NCI-H1436 treated with DMSO at 0.1 percent for 48 hours (cell line): ENCODE results near the gene MTERF1.
"Not testable (repeated sequence)": the region's sequence is repeated elsewhere in the genome, so short reads cannot be mapped to it uniquely, and the experiment has no call there.

Source experiments
- DNase-seq: peaks from one replicate; lab custom pipeline; 2025; lab: John Stamatoyannopoulos, UW

Gene MTERF1

DNA sequence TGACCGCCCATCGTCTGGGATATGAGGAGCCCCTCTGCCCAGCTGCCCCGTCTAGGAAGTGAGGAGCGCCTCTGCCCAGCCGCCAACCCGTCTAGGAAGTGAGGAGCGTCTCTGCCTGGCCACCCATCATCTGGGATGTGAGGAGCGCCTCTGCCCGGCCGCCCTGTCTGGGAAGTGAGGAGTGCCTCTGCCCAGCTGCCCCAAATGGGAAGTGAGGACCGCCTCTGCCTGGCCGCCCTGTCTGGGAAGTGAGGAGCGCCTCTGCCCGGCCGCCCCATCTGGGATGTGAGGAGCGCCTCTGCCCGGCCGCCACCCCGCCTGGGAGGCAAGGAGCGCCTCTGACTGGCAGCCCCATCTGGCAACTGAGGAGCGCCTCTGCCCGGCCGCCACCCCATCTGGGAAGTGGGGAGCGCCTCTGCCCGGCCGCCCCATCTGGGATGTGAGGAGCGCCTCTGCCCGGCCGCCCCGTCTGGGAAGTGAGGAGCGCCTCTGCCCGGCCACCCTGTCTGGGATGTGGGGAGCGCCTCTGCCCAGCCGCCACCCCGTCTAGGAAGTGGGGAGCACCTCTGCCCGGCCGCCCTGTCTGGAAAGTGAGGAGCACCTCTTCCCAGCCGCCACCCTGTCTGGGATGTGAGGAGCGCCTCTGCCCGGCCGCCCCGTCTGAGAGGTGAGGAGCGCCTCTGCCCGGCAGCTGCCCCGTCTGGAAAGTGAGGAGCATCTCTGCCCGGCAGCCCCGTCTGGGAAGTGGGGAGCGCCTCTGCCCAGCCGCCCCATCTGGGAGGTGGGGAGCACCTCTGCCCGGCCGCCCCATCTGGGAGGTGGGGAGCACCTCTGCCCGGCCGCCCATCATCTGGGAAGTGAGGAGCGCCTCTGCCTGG, 7.1 kb upstream of the MTERF1 start:
- DNase-seq: not testable (repeated sequence)

- DNase-seq: no peak
Measured at GRCh38 chr7:91883676-91884362, 3.3 kb upstream of the MTERF1 start.

GRCh38 chr7:91880016-91880412, 488 bp downstream of the MTERF1 start:
- DNase-seq: no peak

DNA sequence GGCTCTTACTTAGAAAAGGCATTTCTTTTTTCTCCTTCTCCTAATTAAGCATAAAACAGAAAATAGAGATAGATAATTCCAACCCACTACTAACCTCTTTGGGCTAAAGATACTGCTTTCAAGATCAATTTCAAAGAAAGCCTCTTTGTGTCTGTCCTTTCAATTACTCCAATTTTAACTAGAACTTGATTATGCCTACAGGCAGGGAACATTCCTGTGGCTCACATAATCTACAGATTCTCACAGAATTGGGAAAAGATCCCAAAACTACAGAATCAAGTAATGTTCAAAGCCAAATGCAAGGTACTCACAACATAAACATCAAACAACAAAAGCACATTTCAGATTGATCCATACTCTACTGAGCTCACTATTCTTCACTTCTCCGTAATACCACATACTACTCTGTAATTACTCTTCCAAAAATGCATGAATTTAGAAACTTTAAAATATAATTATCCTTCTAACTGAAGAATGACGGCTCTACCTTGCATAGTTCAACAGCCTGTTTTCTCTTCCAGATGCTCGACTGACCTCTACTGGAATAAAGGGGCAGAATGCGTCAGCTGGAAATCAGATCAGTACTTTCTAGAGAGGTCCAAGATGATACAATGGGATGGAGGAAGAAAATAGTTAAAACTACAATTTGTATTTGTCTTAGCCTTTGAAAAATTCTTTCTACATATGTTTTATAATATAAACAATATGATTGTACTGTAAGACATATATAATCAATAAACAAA, 3.9 kb downstream of the MTERF1 start:
- DNase-seq: no peak

- no peak for DNase-seq
Measured at GRCh38 chr7:91875851-91876250, 4.7 kb downstream of the MTERF1 start.

DNA sequence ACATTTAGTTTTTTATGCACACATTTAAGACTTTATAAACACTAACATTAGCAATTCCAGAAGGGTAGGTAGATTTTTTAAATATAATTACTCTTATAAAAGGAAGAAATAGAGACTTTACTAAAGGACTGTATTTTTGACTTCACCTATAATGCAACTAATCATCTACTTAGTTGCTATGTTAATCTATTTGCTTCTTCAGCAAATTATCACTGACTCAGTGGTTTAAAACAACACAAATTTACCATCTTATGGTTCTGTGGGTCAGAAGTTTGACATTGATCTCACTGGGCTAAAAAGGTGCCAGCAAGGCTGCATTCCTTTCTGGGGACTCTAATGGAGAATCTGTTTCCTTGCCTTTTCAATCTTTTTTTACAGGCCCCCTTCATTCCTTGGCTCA, 7.6 kb downstream of the MTERF1 start:
- no peak for DNase-seq

GRCh38 chr7:91872069-91872468, 8.4 kb downstream of the MTERF1 start:
- DNase-seq: no peak

GRCh38 chr7:91869661-91870060, 10.8 kb downstream of the MTERF1 start:
- DNase-seq: no peak

- no peak for DNase-seq
Measured at GRCh38 chr7:91866599-91867148, 13.8 kb downstream of the MTERF1 start.

DNA sequence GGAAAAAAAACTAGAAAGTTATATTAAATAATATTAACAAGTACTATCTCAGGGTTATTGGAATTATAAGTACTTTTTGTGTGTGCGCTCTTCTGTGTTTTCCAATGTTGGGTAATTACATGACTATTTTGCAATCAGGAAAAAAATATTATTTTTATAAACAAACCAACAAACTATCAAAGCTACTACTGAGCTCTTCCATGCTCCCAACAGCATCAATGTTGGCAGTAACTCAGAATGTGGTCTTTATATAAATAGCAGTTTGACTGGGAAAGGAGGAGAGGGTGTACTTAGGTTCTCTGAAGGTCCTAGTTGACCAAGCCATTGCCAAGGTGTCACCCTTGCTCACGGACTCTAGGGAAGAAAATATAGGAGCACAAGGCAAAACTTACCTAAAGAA, 15.0 kb downstream of the MTERF1 start:
- no peak for DNase-seq

- DNase-seq: not testable (repeated sequence)
Measured at GRCh38 chr7:91864604-91865003, 15.9 kb downstream of the MTERF1 start.

DNA sequence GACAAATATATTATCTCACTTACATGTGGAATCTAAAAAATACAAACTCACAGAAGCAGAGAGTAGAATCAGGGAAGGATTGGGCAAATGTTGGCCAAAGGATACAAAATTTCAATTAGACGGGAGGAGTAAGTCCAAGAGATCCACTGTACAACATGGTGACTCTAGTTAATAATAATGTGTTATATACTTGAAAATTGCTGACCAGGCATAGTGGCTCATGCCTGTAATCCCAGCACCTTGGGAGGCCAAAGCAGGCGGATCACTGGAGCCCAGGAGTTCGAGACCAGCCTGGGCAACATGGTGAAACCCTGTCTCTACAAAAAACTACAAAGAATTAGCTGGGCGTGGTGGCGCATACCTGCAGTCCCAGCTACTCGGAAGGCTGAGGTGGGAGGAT, 16.4 kb downstream of the MTERF1 start:
- no peak for DNase-seq

DNA sequence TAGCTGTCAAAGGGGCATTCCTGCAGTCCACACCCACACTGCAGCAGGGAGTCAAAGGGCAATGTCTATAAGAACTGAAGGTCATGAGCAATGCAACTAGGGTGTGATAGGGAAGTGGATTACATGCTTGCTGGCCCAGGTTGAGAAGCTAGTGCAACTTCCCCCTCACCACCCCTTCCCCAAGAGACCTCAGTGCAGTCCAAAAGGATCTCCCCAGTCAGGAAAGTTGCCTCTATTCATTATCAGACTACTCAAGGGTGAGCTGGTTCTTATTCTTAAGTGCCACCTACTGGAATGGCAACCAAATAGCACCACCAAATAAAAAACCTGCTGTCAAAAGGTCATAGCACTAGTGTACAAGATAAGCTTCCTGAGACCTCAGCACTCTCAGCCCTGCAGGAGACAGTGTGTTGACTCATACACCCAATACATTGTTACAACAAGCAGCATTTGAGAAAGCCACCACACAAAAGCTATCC, 28.2 kb downstream of the MTERF1 start:
- DNase-seq: no peak

DNA sequence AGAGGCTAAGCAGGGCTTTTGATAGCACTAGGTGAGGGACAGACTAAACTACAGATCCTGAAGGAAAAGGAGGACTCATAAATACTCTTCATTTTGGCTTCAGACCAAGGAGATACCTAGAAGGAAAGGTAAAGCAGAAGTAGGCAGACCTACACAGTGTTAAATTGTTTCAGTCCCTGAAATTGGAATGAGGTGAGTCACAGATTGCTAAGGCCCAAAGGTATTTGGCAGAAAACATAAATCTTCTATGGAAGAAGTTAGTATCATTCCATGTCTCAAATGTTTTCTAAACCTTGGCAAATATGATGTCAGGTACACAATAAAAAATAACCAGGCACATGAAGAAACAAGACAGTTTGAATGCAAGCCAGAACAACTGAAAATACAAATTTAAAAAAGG, 30.0 kb downstream of the MTERF1 start:
- no peak for DNase-seq

- no peak for DNase-seq
Measured at GRCh38 chr7:91847876-91848588, 32.5 kb downstream of the MTERF1 start.

- no peak for DNase-seq
Measured at GRCh38 chr7:91847231-91847630, 33.3 kb downstream of the MTERF1 start.

- no peak for DNase-seq
Measured at GRCh38 chr7:91846436-91846835, 34.1 kb downstream of the MTERF1 start.

GRCh38 chr7:91843831-91844230, 36.7 kb downstream of the MTERF1 start:
- no peak for DNase-seq

GRCh38 chr7:91838439-91838838, 42.1 kb downstream of the MTERF1 start:
- DNase-seq: no peak

GRCh38 chr7:91837397-91838070, 43.0 kb downstream of the MTERF1 start:
- no peak for DNase-seq

- DNase-seq: no peak
Measured at GRCh38 chr7:91835826-91836368, 44.6 kb downstream of the MTERF1 start.
